MCF 10A (cell line): ENCODE data around the gene BAX. TPM values are rescaled to one million over a fixed set of nuclear protein-coding genes. Genes with fewer than 3 reads are reported as not detected.
A peak's percentile ranks its signal among the peaks of the same experiment; 100 is the strongest.
"Not testable (repeated sequence)": the region's sequence is repeated elsewhere in the genome, so short reads cannot be mapped to it uniquely, and the experiment has no call there.

Source experiments
- BruUV-seq: library from RNA; stranded (reverse); fragments of 400-500 nt; replicated peaks from 2 replicates; lab custom pipeline; 2021; lab: Mats Ljungman, UMichigan
- CTCF ChIA-PET: fragments of 300-600 bp; sonication (Branson Sonifier 250); formaldehyde crosslinking; extraction: SDS; loops from one replicate; lab custom pipeline; 2021; ENCODE audit warnings: antibody characterized with exemption, inconsistent platforms; lab: Yijun Ruan, JAX
- POLR2A ChIA-PET: fragments of 300-600, 350-650 bp; sonication (Branson Sonifier 250); formaldehyde crosslinking; extraction: SDS; loops from one replicate; lab custom pipeline; 2020; ENCODE audit warnings: antibody characterized with exemption, inconsistent platforms; lab: Yijun Ruan, JAX
- DNase-seq: peaks from one replicate; pipeline ENCODE4 v3.0.0-alpha.2; 2018; ENCODE audit not compliant: unreplicated experiment
- H3K27ac Mint-ChIP-seq: one replicate; pipeline ENCODE4 v1.8.0; 2022; ENCODE audit warnings: mild to moderate bottlenecking, low read depth, mixed read lengths; ENCODE audit not compliant: unreplicated experiment
- H3K27me3 Mint-ChIP-seq: one replicate; pipeline ENCODE4 v1.8.0; 2022; ENCODE audit warnings: mixed read lengths; ENCODE audit not compliant: insufficient read depth, unreplicated experiment
- H3K36me3 Mint-ChIP-seq: one replicate; pipeline ENCODE4 v1.8.0; 2022; ENCODE audit warnings: mild to moderate bottlenecking, moderate library complexity, mixed read lengths; ENCODE audit not compliant: insufficient read depth, unreplicated experiment
- H3K4me1 Mint-ChIP-seq: one replicate; pipeline ENCODE4 v1.8.0; 2022; ENCODE audit warnings: mixed read lengths; ENCODE audit not compliant: insufficient read depth, unreplicated experiment
- H3K4me3 Mint-ChIP-seq: one replicate; pipeline ENCODE4 v1.8.0; 2022; ENCODE audit warnings: mild to moderate bottlenecking, moderate library complexity, mixed read lengths; ENCODE audit not compliant: unreplicated experiment
- H3K9me3 Mint-ChIP-seq: one replicate; pipeline ENCODE4 v1.8.0; 2022; ENCODE audit warnings: mixed read lengths; ENCODE audit not compliant: unreplicated experiment
- CTCF ChIP-seq: fragments of 200-600 bp; IDR thresholded peaks from one replicate; pipeline ENCODE4 v1.8.0; 2022; ENCODE audit warnings: antibody characterized with exemption, mild to moderate bottlenecking; ENCODE audit not compliant: unreplicated experiment
- intact Hi-C: fragments of 100-400 bp; cut with micrococcal nuclease; formaldehyde crosslinking; loops from 2 replicates; pipeline ENCODE4 v1.14.1; 2022
- total RNA-seq: library from RNA; stranded (reverse); gene quantifications from 2 replicates; pipeline ENCODE4 v1.2.3, GENCODE V29; 2022

BAX gene
- total RNA-seq, 1 experiment from 2014 or later = 152 TPM

- POLR2A ChIA-PET = interaction anchor here (0.7 to 2.9 kb wide), 3 partner anchors 55 to 653 kb away, joined by 3 to 14 read pairs (median 3); partner anchors contain the start of genes NOSIP, PPP1R15A and RUVBL2
- Mint-ChIP-seq H3K27me3 (no peaks in the 10 kb centered on the region), H3K9me3 (no peaks in the 10 kb centered on the region), H3K4me1 (no peaks in the 10 kb centered on the region), H3K4me3 (no peak overlapping the region), H3K36me3 (no peaks in the 10 kb centered on the region), H3K27ac (peak overlapping the region; percentile 65)
- no TSS peak for BruUV-seq
- intact Hi-C loops = no loop called here
- CTCF ChIA-PET = no interaction called here
- no peak for TF ChIP-seq CTCF
- peak; percentile 99 for DNase-seq
Observed at GRCh38 chr19:48926909-48927308, 27.8 kb upstream of the BAX start.

GRCh38 chr19:48927692-48928091 is 27.0 kb upstream of the BAX start:
- ChIA-PET POLR2A (interaction anchor here (0.7 to 1.1 kb wide), 3 partner anchors 56 to 653 kb away, joined by 3 to 9 read pairs (median 3); partner anchors contain the start of genes NOSIP, PPP1R15A and RUVBL2), CTCF (interaction anchor here (0.7 kb wide), 1 partner anchor 27 kb away, joined by 3 read pairs; no protein-coding TSS in a partner anchor)
- intact Hi-C loops, H3K36me3 Mint-ChIP-seq, H3K9me3 Mint-ChIP-seq, BruUV-seq, H3K4me1 Mint-ChIP-seq, H3K4me3 Mint-ChIP-seq, DNase-seq, H3K27me3 Mint-ChIP-seq: not testable (repeated sequence)
- peak overlapping the region; percentile 65 for H3K27ac Mint-ChIP-seq

GRCh38 chr19:48928164-48929025 is 26.3 kb upstream of the BAX start:
- peak; percentile 14 for DNase-seq
- Mint-ChIP-seq H3K36me3 (no peaks in the 10 kb centered on the region), H3K4me1 (peaks cover under 1% of the 10 kb centered on the region), H3K4me3 (no peak overlapping the region), H3K27ac (no peak overlapping the region), H3K9me3 (no peaks in the 10 kb centered on the region), H3K27me3 (no peaks in the 10 kb centered on the region)
- POLR2A ChIA-PET = interaction anchor here (0.9 to 1.1 kb wide), 2 partner anchors 56 to 114 kb away, joined by 3 to 9 read pairs; partner anchors contain the start of gene PPP1R15A
- intact Hi-C loops = no loop called here
- CTCF ChIA-PET = interaction anchor here (0.6 to 0.7 kb wide), 2 partner anchors 8 to 26 kb away, joined by 3 read pairs; no protein-coding TSS in a partner anchor
- BruUV-seq = no TSS peak
- TF ChIP-seq CTCF = no peak

GRCh38 chr19:48933382-48933932 is 21.2 kb upstream of the BAX start, which contains the start of gene DHDH:
DHDH (plus strand) TSS chr19:48933699; CDS start chr19:48933722, 23 bp downstream.
- POLR2A ChIA-PET = interaction anchor here (0.7 to 1.9 kb wide), 7 partner anchors 14 to 315 kb away, joined by 3 to 11 read pairs (median 5); partner anchors contain the start of genes FTL, GYS1, NUCB1 and PPP1R15A
- H3K27me3 Mint-ChIP-seq = no peaks in the 10 kb centered on the region
- H3K36me3 Mint-ChIP-seq = no peaks in the 10 kb centered on the region
- no peak within 1 kb of the TSS for H3K27ac Mint-ChIP-seq
- no TSS peak for BruUV-seq
- intact Hi-C loops = no loop called here
- TF ChIP-seq CTCF = no peak
- peaks cover 5% of the 10 kb centered on the region for H3K4me1 Mint-ChIP-seq
- no peaks in the 10 kb centered on the region for H3K9me3 Mint-ChIP-seq
- DNase-seq = peak; percentile 90
- CTCF ChIA-PET = interaction anchor here (0.8 to 1.8 kb wide), 3 partner anchors 14 to 146 kb away, joined by 4 to 10 read pairs (median 5); no protein-coding TSS in a partner anchor
- peak within 1 kb of the TSS; percentile 75 for H3K4me3 Mint-ChIP-seq
